ENCODE measurements around the gene OSBPL2. TPM values are rescaled to one million over a fixed set of nuclear protein-coding genes. Genes with fewer than 3 reads are reported as not detected.

Gene OSBPL2
- total RNA-seq, 1 experiment from 2014 or later = 49.5 TPM

GRCh38 chr20:62301773-62302340, 63.5 kb downstream of the OSBPL2 start (continued):
- TF ChIP-seq PRDM15 (CRISPR knock-in tag; IDR thresholded peaks at IDR 0.05) (no peak), E2F1 (CRISPR knock-in tag; IDR thresholded peaks at IDR 0.05) (no peak), CREB1 (CRISPR knock-in tag; IDR thresholded peaks at IDR 0.05) (no peak), FOXP4 (CRISPR knock-in tag; IDR thresholded peaks at IDR 0.05) (no peak), ZMAT4 (CRISPR knock-in tag; IDR thresholded peaks at IDR 0.05) (no peak), ETV6 (CRISPR knock-in tag; IDR thresholded peaks at IDR 0.05) (no peak), NR2C2 (CRISPR knock-in tag; IDR thresholded peaks at IDR 0.05) (no peak), ZNF512 (CRISPR knock-in tag; IDR thresholded peaks at IDR 0.05; ENCODE audit: borderline replicate concordance) (no peak), ZNF317 (CRISPR knock-in tag; IDR thresholded peaks at IDR 0.05; ENCODE audit: borderline replicate concordance, low read depth) (no peak), MXD4 (CRISPR knock-in tag; IDR thresholded peaks at IDR 0.05; ENCODE audit: borderline replicate concordance) (no peak), ZNF425 (CRISPR knock-in tag; conservative IDR thresholded peaks at IDR 0.05) (no peak), IRF2 (CRISPR knock-in tag; IDR thresholded peaks at IDR 0.05; ENCODE audit: borderline replicate concordance, low read depth) (no peak), FOXP1 (CRISPR knock-in tag; IDR thresholded peaks at IDR 0.05; ENCODE audit: borderline replicate concordance) (no peak), ELF4 (CRISPR knock-in tag; IDR thresholded peaks at IDR 0.05; ENCODE audit: low read depth) (no peak), KAT7 (CRISPR knock-in tag; IDR thresholded peaks at IDR 0.05; ENCODE audit: borderline replicate concordance) (no peak), TP53 (CRISPR knock-in tag; IDR thresholded peaks at IDR 0.05) (no peak), AR (CRISPR knock-in tag; IDR thresholded peaks at IDR 0.05) (no peak), SP1 (CRISPR knock-in tag; conservative IDR thresholded peaks at IDR 0.05) (peak; percentile 45; the same call in 1 of the 2 replicates), PRRX2 (CRISPR knock-in tag; IDR thresholded peaks at IDR 0.05) (0 out of 2 replicates have a peak, but pooled peaks have one; percentile 43), OVOL2 (CRISPR knock-in tag; IDR thresholded peaks at IDR 0.05; ENCODE audit: borderline replicate concordance) (no peak), NFE2L1 (CRISPR knock-in tag; IDR thresholded peaks at IDR 0.05) (no peak), E2F4 (CRISPR knock-in tag; IDR thresholded peaks at IDR 0.05; ENCODE audit: borderline replicate concordance, low read depth) (no peak), ZNF138 (CRISPR knock-in tag; conservative IDR thresholded peaks at IDR 0.05) (no peak), MAX (CRISPR knock-in tag; IDR thresholded peaks at IDR 0.05) (0 out of 2 replicates have a peak, but pooled peaks have one; percentile 28)

Data from WTC11 (cell line).